GM04504 (cell line): ENCODE measurements around the gene GLP1R.
"Not testable (repeated sequence)": the region's sequence is repeated elsewhere in the genome, so short reads cannot be mapped to it uniquely, and the experiment has no call there.

Source experiments
- DNase-seq: peaks from one replicate; pipeline ENCODE4 v3.0.0-alpha.2; 2012; ENCODE audit warnings: low read depth

Gene GLP1R

DNA sequence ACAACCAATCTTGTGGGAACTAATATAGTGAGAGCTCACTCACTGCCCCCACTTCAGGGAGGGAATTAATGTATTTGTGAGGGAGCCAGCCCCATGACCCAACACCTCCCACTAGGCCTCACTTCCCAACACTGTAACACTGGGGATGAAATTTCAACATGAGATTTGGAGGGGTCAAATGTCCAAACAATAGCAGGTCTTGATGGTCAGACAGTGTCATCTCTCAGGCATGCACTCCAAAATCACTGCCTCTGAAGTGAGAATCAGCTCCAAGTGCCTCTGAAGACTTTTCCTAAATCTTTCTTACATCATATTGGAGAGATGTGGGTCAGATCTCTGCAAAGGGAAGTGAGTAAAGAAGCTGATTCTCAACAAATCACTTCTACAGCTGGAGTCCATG is 80.3 kb downstream of the GLP1R start:
- no peak for DNase-seq

DNA sequence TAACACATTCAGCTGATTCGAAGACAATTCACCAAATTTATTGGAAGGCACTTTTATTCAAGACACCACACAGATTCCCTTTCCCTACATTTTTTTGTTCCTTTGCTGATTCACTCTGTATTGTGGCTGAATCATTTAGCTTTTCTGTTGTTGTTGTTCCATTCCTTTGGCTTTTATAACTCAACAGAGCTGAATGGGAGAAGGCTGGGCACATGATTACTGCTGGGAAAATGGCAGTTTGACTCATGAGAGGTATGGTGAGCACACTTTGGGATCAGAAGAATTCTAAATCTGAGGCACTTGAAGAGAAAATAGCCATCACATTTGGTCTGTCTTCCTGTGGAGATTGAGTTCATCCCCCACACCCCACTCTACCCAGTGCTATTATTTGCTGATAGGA is 82.1 kb downstream of the GLP1R start:
- DNase-seq: no peak

GRCh38 chr6:39134761-39135160 is 86.2 kb downstream of the GLP1R start:
- DNase-seq: not testable (repeated sequence)

DNA sequence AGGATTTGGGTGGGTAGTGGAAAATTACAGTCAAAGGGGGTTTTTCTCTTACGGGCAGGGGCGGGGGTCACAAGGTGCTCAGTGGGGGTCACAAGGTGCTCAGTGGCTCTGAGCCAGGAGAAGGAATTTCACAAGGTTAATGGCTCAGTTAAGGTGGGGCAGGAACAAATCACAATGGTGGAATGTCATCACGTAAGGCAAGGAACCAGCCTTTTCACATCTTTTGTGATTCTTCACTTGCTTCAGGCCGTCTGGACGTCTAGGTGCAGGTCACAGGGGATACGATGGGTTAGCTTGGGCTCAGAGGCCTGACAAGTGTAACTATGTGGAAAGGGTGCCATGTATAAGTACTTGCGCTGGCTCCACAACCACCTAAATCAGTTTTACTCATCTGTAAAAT is 87.6 kb downstream of the GLP1R start:
- DNase-seq: not testable (repeated sequence)

- DNase-seq: peak; percentile 7
These were observed 88.7 kb downstream of the GLP1R start for GRCh38 chr6:39137245-39137644.
